Immature natural killer cell (primary cell): ENCODE measurements around the gene SPDYE4. TPM values are rescaled to one million over a fixed set of nuclear protein-coding genes. Genes with fewer than 3 reads are reported as not detected.

ENCODE experiments used
- DNase-seq, 3 donors: peaks; one replicate each; pipeline ENCODE4 v3.0.0; 2022; ENCODE audit warnings: mixed read lengths in 1 of 3
- H3K27ac Mint-ChIP-seq, 6 donors: one replicate each; pipeline ENCODE4 v1.8.0; 2020; ENCODE audit warnings: mixed read lengths in 6 of 6, mild to moderate bottlenecking in 5 of 6, inconsistent platforms in 4 of 6, moderate library complexity in 3 of 6
- H3K27me3 Mint-ChIP-seq, 3 donors: one replicate each; pipeline ENCODE4 v1.8.0; 2020 to 2021; ENCODE audit warnings: low read depth in 3 of 3, mild to moderate bottlenecking in 3 of 3, mixed read lengths in 3 of 3, moderate library complexity in 3 of 3, inconsistent platforms in 1 of 3
- H3K36me3 Mint-ChIP-seq, 3 donors: one replicate each; pipeline ENCODE4 v1.8.0; 2020; ENCODE audit warnings: mixed read lengths in 3 of 3, inconsistent platforms in 2 of 3, mild to moderate bottlenecking in 2 of 3
- H3K4me1 Mint-ChIP-seq, 2 donors: one replicate each; pipeline ENCODE4 v1.8.0; 2020; ENCODE audit warnings: inconsistent platforms in 2 of 2, mild to moderate bottlenecking in 2 of 2, mixed read lengths in 2 of 2, moderate library complexity in 1 of 2
- H3K4me3 Mint-ChIP-seq, 5 donors: one replicate each; pipeline ENCODE4 v1.8.0; 2020; ENCODE audit warnings: mild to moderate bottlenecking in 5 of 5, mixed read lengths in 5 of 5, inconsistent platforms in 3 of 5, moderate library complexity in 3 of 5
- H3K9me3 Mint-ChIP-seq, 6 donors: one replicate each; pipeline ENCODE4 v1.8.0; 2020; ENCODE audit warnings: mild to moderate bottlenecking in 6 of 6, mixed read lengths in 6 of 6, inconsistent platforms in 4 of 6, moderate library complexity in 3 of 6
- polyA plus RNA-seq, 3 donors: library from polyadenylated mRNA; unstranded; fragments of 300-500 nt; fragmentation: Illumina TruSeq; gene quantifications; one replicate each; pipeline ENCODE4 v1.2.3, GENCODE V29; 2021

The SPDYE4 gene
- polyA plus RNA-seq, 3 donors from 2014 or later = not detected

DNA sequence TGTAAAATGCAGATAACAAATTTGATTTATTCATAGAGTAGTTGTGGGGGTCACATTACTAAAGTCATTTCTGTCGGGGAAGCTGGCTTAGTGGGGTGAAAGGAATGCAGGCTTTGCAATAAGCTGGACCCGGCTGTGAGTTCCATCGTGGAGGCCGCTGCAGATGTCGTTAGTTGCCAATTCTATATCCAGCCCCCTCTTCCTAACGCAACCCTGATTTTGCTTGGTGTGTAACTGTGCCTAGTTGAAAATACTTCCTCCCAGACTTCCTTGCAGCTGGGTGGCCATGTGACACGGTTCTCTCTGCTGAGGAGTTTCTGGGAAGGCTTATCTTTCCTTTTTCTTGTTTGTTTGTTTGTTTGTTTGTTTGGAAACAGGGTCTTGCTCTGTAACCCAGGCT, 36.3 kb upstream of the SPDYE4 start:
- peaks cover 0 to 7% (median 5%) of the 10 kb centered on the region in 6 donors for H3K9me3 Mint-ChIP-seq
- no peak for DNase-seq
- no peak overlapping the region for H3K27ac Mint-ChIP-seq
- H3K27me3 Mint-ChIP-seq = peaks cover 0 to 12% (median under 1%) of the 10 kb centered on the region in 3 donors
- H3K4me3 Mint-ChIP-seq = no peak overlapping the region
- no peaks in the 10 kb centered on the region for H3K4me1 Mint-ChIP-seq
- peaks cover 0 to 3% (median 0%) of the 10 kb centered on the region in 3 donors for H3K36me3 Mint-ChIP-seq

DNA sequence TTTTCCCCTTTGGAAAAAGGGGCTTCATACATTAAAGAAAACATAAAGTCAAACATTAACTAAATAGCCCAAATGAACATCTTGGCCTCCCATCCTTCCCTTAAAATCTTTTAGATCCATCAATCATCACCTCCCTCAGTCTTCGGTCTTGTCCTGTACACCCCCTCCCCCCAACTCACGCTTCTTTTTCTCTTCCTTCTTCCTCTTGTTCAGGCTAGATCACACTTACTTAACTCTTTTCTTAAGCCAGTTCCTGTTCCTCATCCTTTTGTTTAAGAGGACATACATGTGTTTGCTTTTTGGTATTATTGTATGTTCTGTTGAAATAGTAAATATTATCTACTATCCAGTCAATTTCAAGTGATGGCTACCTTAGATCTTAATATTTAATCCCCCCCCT, 35.3 kb upstream of the SPDYE4 start:
- Mint-ChIP-seq H3K36me3 (peaks cover 0 to 3% (median 0%) of the 10 kb centered on the region in 3 donors), H3K27ac (no peak overlapping the region), H3K4me3 (no peak overlapping the region), H3K9me3 (peaks cover 0 to 7% (median 5%) of the 10 kb centered on the region in 6 donors), H3K4me1 (no peaks in the 10 kb centered on the region), H3K27me3 (peaks cover 0 to 12% (median 2%) of the 10 kb centered on the region in 3 donors)
- no peak for DNase-seq

DNA sequence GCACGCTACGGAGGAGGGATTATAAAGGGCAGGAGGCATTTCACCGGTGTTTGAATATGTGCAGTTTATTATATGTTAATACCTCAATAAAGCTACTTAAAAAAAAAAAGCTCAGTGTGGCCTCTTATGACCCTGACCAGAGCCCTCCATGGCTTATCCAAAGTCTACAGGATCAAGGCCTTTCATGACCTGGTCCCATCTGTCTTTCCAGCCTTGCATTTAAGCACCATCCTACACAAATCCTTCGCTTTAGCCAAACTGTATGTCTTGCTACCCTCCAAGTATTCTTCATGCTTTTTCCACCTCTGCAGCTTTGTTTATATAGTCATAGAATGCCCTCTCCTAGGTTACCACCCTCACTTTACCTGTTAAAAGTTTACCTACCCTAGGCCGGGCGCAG, 34.3 kb upstream of the SPDYE4 start:
- DNase-seq = no peak
- Mint-ChIP-seq H3K4me1 (no peaks in the 10 kb centered on the region), H3K4me3 (no peak overlapping the region), H3K27me3 (peaks cover 0 to 14% (median 2%) of the 10 kb centered on the region in 3 donors), H3K9me3 (peaks cover 0 to 7% (median 5%) of the 10 kb centered on the region in 6 donors), H3K36me3 (peaks cover 0 to 3% (median 0%) of the 10 kb centered on the region in 3 donors), H3K27ac (no peak overlapping the region)

DNA sequence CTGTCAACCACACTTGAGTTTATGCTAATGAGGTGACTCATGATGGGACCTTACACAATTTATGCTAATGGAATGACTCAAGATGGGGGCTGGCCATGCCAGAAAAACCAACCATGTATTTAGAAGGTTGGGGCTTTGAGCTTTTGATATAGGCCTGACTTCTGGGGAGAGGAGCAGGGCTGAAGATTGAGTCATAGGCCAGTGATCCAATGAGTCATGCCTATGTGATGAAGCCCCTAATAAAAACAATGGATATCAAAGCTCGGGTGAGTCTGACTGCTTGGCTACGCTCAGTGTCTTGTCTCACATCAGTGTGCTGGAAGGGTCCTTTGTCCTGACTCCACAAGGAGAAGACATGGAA, 33.5 kb upstream of the SPDYE4 start:
- Mint-ChIP-seq H3K27ac (no peak overlapping the region), H3K27me3 (peaks cover 0 to 14% (median 2%) of the 10 kb centered on the region in 3 donors), H3K4me1 (no peaks in the 10 kb centered on the region), H3K9me3 (peaks cover 0 to 7% (median 5%) of the 10 kb centered on the region in 6 donors), H3K36me3 (peaks cover 0 to 3% (median 0%) of the 10 kb centered on the region in 3 donors), H3K4me3 (no peak overlapping the region)
- DNase-seq = no peak

- H3K4me3 Mint-ChIP-seq = no peak overlapping the region
- peaks cover 0 to 10% (median 2%) of the 10 kb centered on the region in 3 donors for H3K27me3 Mint-ChIP-seq
Measured at GRCh38 chr17:8791248-8791909, 33.0 kb upstream of the SPDYE4 start.

GRCh38 chr17:8789743-8790142, 31.4 kb upstream of the SPDYE4 start:
- H3K4me1 Mint-ChIP-seq = no peaks in the 10 kb centered on the region
- H3K27me3 Mint-ChIP-seq = peaks cover 0 to 11% (median 2%) of the 10 kb centered on the region in 3 donors
- no peak for DNase-seq
- peaks cover 0 to 7% (median 5%) of the 10 kb centered on the region in 6 donors for H3K9me3 Mint-ChIP-seq
- H3K4me3 Mint-ChIP-seq = no peak overlapping the region
- no peak overlapping the region for H3K27ac Mint-ChIP-seq
- H3K36me3 Mint-ChIP-seq = peaks cover 0 to 3% (median 0%) of the 10 kb centered on the region in 3 donors

More at GRCh38 chr17:8791248-8791909, 33.0 kb upstream of the SPDYE4 start:
- no peak for DNase-seq
- Mint-ChIP-seq H3K4me1 (no peaks in the 10 kb centered on the region), H3K9me3 (peaks cover 0 to 7% (median 5%) of the 10 kb centered on the region in 6 donors), H3K36me3 (peaks cover 0 to 3% (median 0%) of the 10 kb centered on the region in 3 donors), H3K27ac (no peak overlapping the region)

DNA sequence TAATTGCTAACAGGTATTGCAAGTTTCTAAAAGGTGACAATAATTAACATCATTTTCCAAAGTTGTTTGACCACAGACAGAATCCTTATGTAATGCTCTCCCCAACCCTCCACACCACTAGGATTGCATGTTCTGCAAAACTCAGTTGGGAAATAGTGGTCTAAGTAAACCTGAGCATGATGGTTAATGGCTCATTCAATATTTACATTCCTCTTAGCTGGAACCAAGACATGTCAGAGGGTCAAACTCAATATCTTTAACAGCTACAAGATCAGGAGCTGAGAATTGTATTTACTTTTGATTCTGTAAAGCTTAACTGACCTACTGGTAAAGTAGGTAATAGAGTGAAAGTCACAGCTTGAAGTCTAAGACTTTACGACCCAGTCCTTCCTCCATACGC, 30.7 kb upstream of the SPDYE4 start:
- Mint-ChIP-seq H3K27ac (no peak overlapping the region), H3K27me3 (peaks cover 0 to 14% (median 2%) of the 10 kb centered on the region in 3 donors), H3K9me3 (peaks cover 0 to 7% (median 5%) of the 10 kb centered on the region in 6 donors), H3K4me1 (no peaks in the 10 kb centered on the region), H3K36me3 (peaks cover 0 to 3% (median 0%) of the 10 kb centered on the region in 3 donors), H3K4me3 (no peak overlapping the region)
- DNase-seq = no peak

DNA sequence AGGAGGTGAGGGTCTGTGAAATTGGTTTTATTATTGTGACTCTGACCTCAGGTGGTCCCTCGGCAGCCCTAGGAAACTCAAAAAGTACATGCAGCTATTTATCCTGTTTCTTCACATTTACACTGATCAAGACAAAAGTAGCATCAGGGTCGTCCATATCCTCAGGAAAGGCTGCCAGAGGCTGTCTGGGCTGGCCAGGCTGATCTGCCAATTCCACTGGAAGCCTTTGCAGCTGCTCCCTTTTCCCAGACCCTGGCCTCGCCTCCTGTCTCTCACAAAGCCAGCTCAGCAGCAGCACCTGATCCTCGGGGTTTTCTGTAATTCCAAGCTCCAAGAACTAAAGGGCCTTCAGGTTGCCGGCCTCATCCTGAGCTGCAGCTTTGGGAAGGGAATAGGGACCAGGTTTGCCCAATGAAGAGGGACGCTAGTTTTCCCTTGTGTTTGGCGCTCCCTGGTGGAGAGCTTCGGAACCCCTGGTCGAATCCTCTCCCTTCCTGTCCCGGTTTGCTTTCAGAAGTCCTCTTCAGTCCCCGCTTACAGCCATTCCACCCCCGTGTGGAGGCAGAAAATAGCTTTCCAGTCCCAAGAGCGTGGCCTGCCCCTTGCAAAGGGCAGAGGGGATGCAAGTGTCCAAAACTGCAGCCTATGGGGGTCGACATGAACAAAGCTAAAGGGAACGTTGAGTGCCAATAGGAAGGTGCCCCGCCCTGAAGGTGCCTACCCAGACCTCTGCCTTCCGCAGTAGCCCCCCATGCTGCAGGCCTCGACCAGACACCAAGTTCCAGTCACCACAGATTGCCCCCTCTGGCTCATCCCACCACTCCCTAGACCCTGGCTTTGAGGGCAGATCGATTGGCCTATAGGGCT, 27.4 kb upstream of the SPDYE4 start:
- Mint-ChIP-seq H3K36me3 (peaks cover 0 to 3% (median 0%) of the 10 kb centered on the region in 3 donors), H3K4me1 (peaks cover 3 to 13% of the 10 kb centered on the region in 2 donors), H3K27me3 (peaks cover 0 to 10% (median 2%) of the 10 kb centered on the region in 3 donors), H3K4me3 (no peak overlapping the region), H3K9me3 (peaks cover 0 to 2% (median 0%) of the 10 kb centered on the region in 6 donors), H3K27ac (no peak overlapping the region)
- peak; percentile 33 to 42 (median 38) for DNase-seq

GRCh38 chr17:8782176-8782575, 23.8 kb upstream of the SPDYE4 start:
- no peaks in the 10 kb centered on the region for H3K36me3 Mint-ChIP-seq
- H3K27ac Mint-ChIP-seq = no peak overlapping the region
- H3K4me1 Mint-ChIP-seq = peaks cover 3 to 13% of the 10 kb centered on the region in 2 donors
- DNase-seq = no peak
- peaks cover 0 to 14% (median 0%) of the 10 kb centered on the region in 3 donors for H3K27me3 Mint-ChIP-seq
- no peaks in the 10 kb centered on the region for H3K9me3 Mint-ChIP-seq
- H3K4me3 Mint-ChIP-seq = no peak overlapping the region

- Mint-ChIP-seq H3K27me3 (peaks cover 0 to 15% (median 0%) of the 10 kb centered on the region in 3 donors), H3K36me3 (no peaks in the 10 kb centered on the region), H3K9me3 (no peaks in the 10 kb centered on the region), H3K27ac (peak overlapping the region in 1 of 6 donors; percentile 41), H3K4me1 (peaks cover 3 to 13% of the 10 kb centered on the region in 2 donors), H3K4me3 (no peak overlapping the region)
- no peak for DNase-seq
Measured at GRCh38 chr17:8781776-8782175, 23.4 kb upstream of the SPDYE4 start.

DNA sequence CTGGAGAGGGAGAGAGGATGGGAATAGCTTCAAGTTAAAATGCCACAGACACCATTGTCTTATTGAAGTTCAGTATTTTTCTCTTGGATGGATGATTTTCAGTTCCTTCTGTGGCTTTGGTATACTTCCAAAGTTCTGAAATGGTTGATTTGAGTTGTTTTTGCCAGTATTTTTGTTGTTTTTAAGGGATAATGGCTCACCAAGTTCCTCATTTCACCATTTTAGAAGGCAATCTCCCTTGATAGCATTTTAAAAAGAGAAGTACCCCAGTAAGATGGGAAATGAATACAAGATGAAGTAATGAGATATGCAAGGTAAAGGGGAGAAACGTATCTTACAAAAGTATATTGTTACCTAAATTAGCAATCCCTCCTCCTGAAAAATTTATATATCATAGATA, 18.5 kb upstream of the SPDYE4 start:
- peaks cover 0 to 4% (median 0%) of the 10 kb centered on the region in 3 donors for H3K36me3 Mint-ChIP-seq
- H3K9me3 Mint-ChIP-seq = peaks cover 0 to 12% (median 5%) of the 10 kb centered on the region in 6 donors
- DNase-seq = no peak
- H3K4me3 Mint-ChIP-seq = no peak overlapping the region
- no peak overlapping the region for H3K27ac Mint-ChIP-seq
- peaks cover 3 to 11% of the 10 kb centered on the region in 2 donors for H3K4me1 Mint-ChIP-seq
- peaks cover 2 to 17% (median 12%) of the 10 kb centered on the region in 3 donors for H3K27me3 Mint-ChIP-seq

DNA sequence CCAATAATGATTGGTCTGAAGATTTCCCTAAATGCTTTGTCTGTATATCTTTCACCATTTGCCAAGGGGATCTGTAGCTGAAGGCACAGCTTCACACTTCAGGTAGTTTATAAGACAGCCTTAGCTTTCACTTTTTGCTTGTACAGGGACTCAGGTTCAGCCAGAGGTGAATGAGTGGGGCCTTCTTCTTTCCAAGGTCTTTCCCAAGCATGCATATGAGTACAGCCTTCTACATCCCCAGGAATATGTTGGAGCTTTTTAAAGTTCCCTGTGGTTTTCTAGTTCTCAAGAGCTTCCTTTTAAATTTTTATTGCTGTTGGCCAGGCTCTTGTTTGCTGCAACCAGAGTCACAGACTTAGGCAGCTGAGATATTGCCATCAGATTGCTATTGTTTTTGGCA, 17.9 kb upstream of the SPDYE4 start:
- Mint-ChIP-seq H3K4me3 (no peak overlapping the region), H3K27me3 (peaks cover 2 to 16% (median 13%) of the 10 kb centered on the region in 3 donors), H3K36me3 (peaks cover 0 to 4% (median 0%) of the 10 kb centered on the region in 3 donors), H3K27ac (no peak overlapping the region), H3K4me1 (peaks cover 0 to 4% of the 10 kb centered on the region in 2 donors), H3K9me3 (peaks cover 0 to 12% (median 5%) of the 10 kb centered on the region in 6 donors)
- no peak for DNase-seq

- Mint-ChIP-seq H3K36me3 (no peaks in the 10 kb centered on the region), H3K4me3 (no peak overlapping the region), H3K9me3 (no peaks in the 10 kb centered on the region), H3K27me3 (peaks cover 2 to 11% (median 4%) of the 10 kb centered on the region in 3 donors), H3K4me1 (no peaks in the 10 kb centered on the region), H3K27ac (no peak overlapping the region)
- no peak for DNase-seq
Measured at GRCh38 chr17:8766731-8767130, 8.4 kb upstream of the SPDYE4 start.

DNA sequence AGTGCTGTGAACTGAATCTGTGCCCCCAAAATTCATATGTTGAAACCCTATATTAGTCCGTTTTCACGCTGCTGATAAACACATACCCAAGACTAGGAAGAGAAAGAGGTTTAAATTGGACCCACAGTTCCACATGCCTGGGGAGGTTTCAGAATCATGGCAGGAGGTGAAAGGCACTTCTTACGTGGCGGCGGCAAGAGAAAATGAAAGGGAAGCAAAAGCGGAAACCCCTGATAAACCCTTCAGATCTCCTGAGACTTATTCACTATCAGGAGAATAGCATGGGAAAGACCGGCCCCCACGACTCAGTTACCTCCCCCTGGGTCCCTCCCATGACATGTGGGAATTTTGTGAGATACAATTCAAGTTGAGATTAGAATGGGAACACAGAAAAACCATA, 3.7 kb upstream of the SPDYE4 start:
- H3K4me1 Mint-ChIP-seq = no peaks in the 10 kb centered on the region
- no peak overlapping the region for H3K4me3 Mint-ChIP-seq
- no peak overlapping the region for H3K27ac Mint-ChIP-seq
- H3K9me3 Mint-ChIP-seq = no peaks in the 10 kb centered on the region
- peaks cover 0 to 9% (median 1%) of the 10 kb centered on the region in 3 donors for H3K27me3 Mint-ChIP-seq
- no peaks in the 10 kb centered on the region for H3K36me3 Mint-ChIP-seq
- no peak for DNase-seq
